Adrenal gland (tissue), 5 donors: ENCODE results near the gene ARIH1.

Experiments used
- POLR2A ChIP-seq, 2 donors: fragments of 450-650 bp; IDR thresholded peaks; one replicate each; pipeline ENCODE4 v1.6.1; 2017; ENCODE audit warnings: antibody characterized with exemption in 2 of 2, mild to moderate bottlenecking in 2 of 2, moderate library complexity in 1 of 2
- TF ChIP-seq, protein P1 (sequence below), 6 experiments: fragments of 450-650 bp in 4 of 6; fragments of 200-600 bp in 2 of 6; sonication (generic) in 1 of 6; IDR thresholded peaks; 1 replicate in 5 of 6; 2 replicates in 1 of 6; pipeline versions ENCODE4 v1.5.1 to v1.8.0; 2016 to 2021; ENCODE audit warnings: antibody characterized with exemption in 6 of 6, mild to moderate bottlenecking in 2 of 6, moderate library complexity in 1 of 6
- donor health status: DM: no; HTN: no; CAD: no.

- TF ChIP-seq, protein P1, sequence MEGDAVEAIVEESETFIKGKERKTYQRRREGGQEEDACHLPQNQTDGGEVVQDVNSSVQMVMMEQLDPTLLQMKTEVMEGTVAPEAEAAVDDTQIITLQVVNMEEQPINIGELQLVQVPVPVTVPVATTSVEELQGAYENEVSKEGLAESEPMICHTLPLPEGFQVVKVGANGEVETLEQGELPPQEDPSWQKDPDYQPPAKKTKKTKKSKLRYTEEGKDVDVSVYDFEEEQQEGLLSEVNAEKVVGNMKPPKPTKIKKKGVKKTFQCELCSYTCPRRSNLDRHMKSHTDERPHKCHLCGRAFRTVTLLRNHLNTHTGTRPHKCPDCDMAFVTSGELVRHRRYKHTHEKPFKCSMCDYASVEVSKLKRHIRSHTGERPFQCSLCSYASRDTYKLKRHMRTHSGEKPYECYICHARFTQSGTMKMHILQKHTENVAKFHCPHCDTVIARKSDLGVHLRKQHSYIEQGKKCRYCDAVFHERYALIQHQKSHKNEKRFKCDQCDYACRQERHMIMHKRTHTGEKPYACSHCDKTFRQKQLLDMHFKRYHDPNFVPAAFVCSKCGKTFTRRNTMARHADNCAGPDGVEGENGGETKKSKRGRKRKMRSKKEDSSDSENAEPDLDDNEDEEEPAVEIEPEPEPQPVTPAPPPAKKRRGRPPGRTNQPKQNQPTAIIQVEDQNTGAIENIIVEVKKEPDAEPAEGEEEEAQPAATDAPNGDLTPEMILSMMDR (IDR thresholded peaks at IDR 0.05) = no peak
- TF ChIP-seq POLR2A (IDR thresholded peaks at IDR 0.05) = no peak
Observed at GRCh38 chr15:72584006-72584405, 109.9 kb downstream of the ARIH1 start.
